ENCODE results near the gene LIN52.

LIN52 gene

DNA sequence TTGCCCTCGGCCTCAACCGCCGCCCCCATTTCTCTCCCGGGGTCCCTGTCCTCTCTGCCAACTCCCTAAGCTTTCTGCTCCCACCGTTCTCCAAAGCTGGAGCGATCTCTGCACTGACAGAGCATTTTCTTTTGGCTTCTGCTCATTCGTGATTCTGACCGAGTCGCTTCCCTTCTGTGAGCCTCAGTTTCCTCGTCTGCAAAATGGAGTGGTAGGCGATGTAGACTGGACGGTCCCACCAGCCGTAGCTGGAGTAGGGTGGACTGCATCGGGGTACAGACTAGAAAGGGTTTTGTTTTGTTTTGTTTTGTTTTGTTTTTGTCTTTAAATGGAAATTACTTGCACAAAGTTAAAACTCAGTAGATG is 156.9 kb downstream of the LIN52 start:
- Histone ChIP-seq H3K27me3 (ENCODE audit: insufficient read depth, low read length, poor library complexity) (peaks cover 11% of the 10 kb centered on the region), H3K4me3 (ENCODE audit: low read depth in 1 of 2, low read length in 2 of 2) (no peak overlapping the region), H3K4me2 (ENCODE audit: insufficient read depth, low read length) (no peak overlapping the region), H3K9ac (ENCODE audit: low read depth, low read length) (no peak overlapping the region), H3K27ac (ENCODE audit: low read length) (no peak overlapping the region), H2AFZ (ENCODE audit: low read depth, low read length) (no peak overlapping the region), H3K4me1 (ENCODE audit: insufficient read depth, low read length) (no peaks in the 10 kb centered on the region), H3K79me2 (ENCODE audit: insufficient read depth, low read length) (no peaks in the 10 kb centered on the region), H4K20me1 (ENCODE audit: insufficient read depth, low read length) (no peaks in the 10 kb centered on the region), H3K36me3 (ENCODE audit: insufficient read depth, low read length) (no peaks in the 10 kb centered on the region), H3K9me3 (ENCODE audit: insufficient read depth, low read length, severe bottlenecking) (no peaks in the 10 kb centered on the region)
- TF ChIP-seq EZH2 (IDR thresholded peaks at IDR 0.05; ENCODE audit: borderline replicate concordance, low read depth, low read length, severe bottlenecking) (no peak), CTCF (IDR thresholded peaks at IDR 0.05; ENCODE audit: borderline replicate concordance, extremely low read depth, low read length, poor library complexity, severe bottlenecking) (no peak)
- DNase-seq (no peak), ATAC-seq (ENCODE audit: insufficient read depth, low read depth) (no peak)

DNA sequence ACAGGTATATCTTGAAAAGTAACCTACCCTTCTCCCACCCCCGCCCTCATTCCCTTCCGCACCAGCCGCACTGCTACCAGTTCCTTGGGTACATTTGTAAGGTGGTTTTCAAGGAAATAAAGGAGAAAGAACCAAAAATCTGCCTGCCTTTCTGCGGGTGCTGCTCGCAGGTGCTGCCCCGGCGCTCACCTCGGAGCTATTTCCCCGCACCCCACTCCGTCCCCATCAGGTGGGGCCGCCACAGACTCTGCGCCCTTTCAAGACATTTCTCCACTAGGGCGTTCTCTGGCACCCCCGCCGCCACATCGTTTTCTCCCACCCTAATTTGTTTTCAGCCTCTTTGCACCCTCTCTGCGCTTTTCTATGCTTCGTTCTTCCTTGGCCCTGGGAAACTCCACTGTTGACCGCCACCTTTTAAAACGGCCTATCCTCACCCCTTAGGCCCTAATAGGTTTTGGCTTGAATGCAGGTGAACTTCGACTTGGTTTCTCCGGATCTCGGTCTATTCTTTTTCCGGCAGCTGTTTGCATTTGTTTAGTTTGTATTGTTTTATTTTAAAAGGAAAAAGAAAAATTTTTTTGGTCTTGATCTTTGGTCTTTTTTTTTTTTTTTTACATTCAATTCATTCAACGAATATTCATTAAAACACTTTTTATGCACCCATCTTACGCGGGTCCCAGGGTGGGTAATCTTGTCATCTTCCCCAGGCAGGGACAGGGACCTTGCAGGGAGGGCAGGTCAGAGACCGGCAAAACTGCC is 157.4 kb downstream of the LIN52 start:
- no peak overlapping the region for H3K4me2 ChIP-seq (ENCODE audit: insufficient read depth, low read length)
- no peaks in the 10 kb centered on the region for H3K79me2 ChIP-seq (ENCODE audit: insufficient read depth, low read length)
- DNase-seq: no peak
- H3K4me1 ChIP-seq (ENCODE audit: insufficient read depth, low read length): no peaks in the 10 kb centered on the region
- H3K4me3 ChIP-seq (ENCODE audit: low read depth in 1 of 2, low read length in 2 of 2): no peak overlapping the region
- no peak overlapping the region for H3K9ac ChIP-seq (ENCODE audit: low read depth, low read length)
- H3K36me3 ChIP-seq (ENCODE audit: insufficient read depth, low read length): no peaks in the 10 kb centered on the region
- no peak overlapping the region for H2AFZ ChIP-seq (ENCODE audit: low read depth, low read length)
- H3K9me3 ChIP-seq (ENCODE audit: insufficient read depth, low read length, severe bottlenecking): no peaks in the 10 kb centered on the region
- ATAC-seq (ENCODE audit: insufficient read depth, low read depth): no peak
- peaks cover 13% of the 10 kb centered on the region for H3K27me3 ChIP-seq (ENCODE audit: insufficient read depth, low read length, poor library complexity)
- H3K27ac ChIP-seq (ENCODE audit: low read length): no peak overlapping the region
- TF ChIP-seq EZH2 (IDR thresholded peaks at IDR 0.05; ENCODE audit: borderline replicate concordance, low read depth, low read length, severe bottlenecking) (no peak), CTCF (IDR thresholded peaks at IDR 0.05; ENCODE audit: borderline replicate concordance, extremely low read depth, low read length, poor library complexity, severe bottlenecking) (no peak)
- no peaks in the 10 kb centered on the region for H4K20me1 ChIP-seq (ENCODE audit: insufficient read depth, low read length)

DNA sequence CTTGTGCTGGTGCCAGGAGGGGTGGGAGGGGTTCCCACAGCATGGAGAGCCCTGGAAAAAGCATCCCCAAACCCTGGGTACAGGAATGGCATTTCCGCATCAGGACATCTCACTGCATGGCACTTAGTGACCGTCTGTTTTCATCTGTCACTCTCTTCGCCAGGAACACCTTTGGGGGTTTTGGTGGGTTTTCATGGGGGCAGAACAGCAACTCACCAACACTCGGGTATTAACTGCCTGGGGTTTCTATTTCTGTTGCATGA is 158.0 kb downstream of the LIN52 start:
- no peak overlapping the region for H2AFZ ChIP-seq (ENCODE audit: low read depth, low read length)
- DNase-seq (no peak), ATAC-seq (ENCODE audit: insufficient read depth, low read depth) (no peak)
- H3K4me1 ChIP-seq (ENCODE audit: insufficient read depth, low read length): no peaks in the 10 kb centered on the region
- no peak overlapping the region for H3K4me2 ChIP-seq (ENCODE audit: insufficient read depth, low read length)
- no peaks in the 10 kb centered on the region for H4K20me1 ChIP-seq (ENCODE audit: insufficient read depth, low read length)
- H3K9me3 ChIP-seq (ENCODE audit: insufficient read depth, low read length, severe bottlenecking): no peaks in the 10 kb centered on the region
- H3K79me2 ChIP-seq (ENCODE audit: insufficient read depth, low read length): no peaks in the 10 kb centered on the region
- no peak for TF ChIP-seq CTCF (IDR thresholded peaks at IDR 0.05; ENCODE audit: borderline replicate concordance, extremely low read depth, low read length, poor library complexity, severe bottlenecking)
- no peak overlapping the region for H3K4me3 ChIP-seq (ENCODE audit: low read depth in 1 of 2, low read length in 2 of 2)
- no peak overlapping the region for H3K27ac ChIP-seq (ENCODE audit: low read length)
- H3K9ac ChIP-seq (ENCODE audit: low read depth, low read length): no peak overlapping the region
- H3K27me3 ChIP-seq (ENCODE audit: insufficient read depth, low read length, poor library complexity): peaks cover 15% of the 10 kb centered on the region
- H3K36me3 ChIP-seq (ENCODE audit: insufficient read depth, low read length): no peaks in the 10 kb centered on the region

- no peaks in the 10 kb centered on the region for H3K79me2 ChIP-seq (ENCODE audit: insufficient read depth, low read length)
- H3K9me3 ChIP-seq (ENCODE audit: insufficient read depth, low read length, severe bottlenecking): no peaks in the 10 kb centered on the region
- no peak overlapping the region for H2AFZ ChIP-seq (ENCODE audit: low read depth, low read length)
- TF ChIP-seq CTCF (IDR thresholded peaks at IDR 0.05; ENCODE audit: borderline replicate concordance, extremely low read depth, low read length, poor library complexity, severe bottlenecking): no peak
- TF ChIP-seq EZH2 (IDR thresholded peaks at IDR 0.05; ENCODE audit: borderline replicate concordance, low read depth, low read length, severe bottlenecking): no peak
- no peak overlapping the region for H3K4me2 ChIP-seq (ENCODE audit: insufficient read depth, low read length)
- H3K4me3 ChIP-seq (ENCODE audit: low read depth in 1 of 2, low read length in 2 of 2): no peak overlapping the region
- peaks cover 15% of the 10 kb centered on the region for H3K27me3 ChIP-seq (ENCODE audit: insufficient read depth, low read length, poor library complexity)
- no peak overlapping the region for H3K27ac ChIP-seq (ENCODE audit: low read length)
- no peaks in the 10 kb centered on the region for H3K36me3 ChIP-seq (ENCODE audit: insufficient read depth, low read length)
- DNase-seq (no peak), ATAC-seq (ENCODE audit: insufficient read depth, low read depth) (no peak)
- no peak overlapping the region for H3K9ac ChIP-seq (ENCODE audit: low read depth, low read length)
- H3K4me1 ChIP-seq (ENCODE audit: insufficient read depth, low read length): no peaks in the 10 kb centered on the region
- no peaks in the 10 kb centered on the region for H4K20me1 ChIP-seq (ENCODE audit: insufficient read depth, low read length)
Observed at GRCh38 chr14:74243051-74243450, 158.3 kb downstream of the LIN52 start.

Data from DND-41 (cell line).